WTC11 (cell line): ENCODE measurements around the gene PXK.

Source experiments
- ESRRA ChIP-seq: sonication (generic); formaldehyde crosslinking; IDR thresholded peaks from 2 replicates; pipeline ENCODE4 v1.8.1; 2022; ENCODE audit warnings: mild to moderate bottlenecking, missing genetic modification reagents, borderline replicate concordance
- NR2C2 ChIP-seq: sonication (generic); formaldehyde crosslinking; IDR thresholded peaks from 2 replicates; pipeline ENCODE4 v1.8.0; 2022; ENCODE audit warnings: mild to moderate bottlenecking, missing genetic modification reagents
- TF ChIP-seq, protein P1 (sequence below): sonication (generic); formaldehyde crosslinking; IDR thresholded peaks from 2 replicates; pipeline ENCODE4 v1.8.0; 2022; ENCODE audit warnings: mild to moderate bottlenecking, missing genetic modification reagents
- TF ChIP-seq, protein P2 (sequence below): sonication (generic); formaldehyde crosslinking; IDR thresholded peaks from 2 replicates; pipeline ENCODE4 v1.8.1; 2022; ENCODE audit warnings: low read depth, mild to moderate bottlenecking, moderate library complexity, missing genetic modification reagents, borderline replicate concordance
- TF ChIP-seq, protein P3 (sequence below): fragments of 200-600 bp; IDR thresholded peaks from 2 replicates; pipeline ENCODE4 v1.8.0; 2022; ENCODE audit warnings: antibody characterized with exemption
- TF ChIP-seq, protein P4 (sequence below): sonication (generic); formaldehyde crosslinking; IDR thresholded peaks from 2 replicates; pipeline ENCODE4 v1.8.0; 2022; ENCODE audit warnings: missing genetic modification reagents
- TF ChIP-seq, protein P5 (sequence below): sonication (generic); formaldehyde crosslinking; IDR thresholded peaks from 2 replicates; pipeline ENCODE4 v1.8.0; 2022; ENCODE audit warnings: mild to moderate bottlenecking, missing genetic modification reagents

DNA sequence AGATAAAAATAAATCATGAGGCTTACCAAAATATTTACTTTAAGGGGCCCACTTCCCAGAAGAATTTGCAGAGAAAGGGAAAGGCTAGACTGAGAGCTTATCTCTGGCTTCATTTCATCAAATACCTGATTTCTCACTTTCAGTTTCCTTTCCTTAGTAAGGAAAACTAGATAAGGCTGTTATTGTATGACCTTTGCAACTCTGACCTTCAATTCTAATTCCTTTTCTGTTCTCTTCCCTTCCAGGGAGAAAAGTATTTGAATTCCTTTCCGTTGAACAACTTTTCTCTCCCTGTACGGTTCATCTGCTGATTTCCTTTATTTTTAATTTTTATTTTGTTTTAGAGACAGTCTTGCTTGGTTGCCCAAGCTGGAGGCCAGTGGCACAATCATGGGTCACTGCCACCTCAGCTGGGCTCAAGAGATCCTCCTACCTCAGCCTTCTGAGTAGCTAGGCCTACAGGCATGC lies 7.1 kb upstream of the PXK start:
- TF ChIP-seq, protein P1, sequence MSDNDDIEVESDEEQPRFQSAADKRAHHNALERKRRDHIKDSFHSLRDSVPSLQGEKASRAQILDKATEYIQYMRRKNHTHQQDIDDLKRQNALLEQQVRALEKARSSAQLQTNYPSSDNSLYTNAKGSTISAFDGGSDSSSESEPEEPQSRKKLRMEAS, result no peak
- TF ChIP-seq, protein P2, sequence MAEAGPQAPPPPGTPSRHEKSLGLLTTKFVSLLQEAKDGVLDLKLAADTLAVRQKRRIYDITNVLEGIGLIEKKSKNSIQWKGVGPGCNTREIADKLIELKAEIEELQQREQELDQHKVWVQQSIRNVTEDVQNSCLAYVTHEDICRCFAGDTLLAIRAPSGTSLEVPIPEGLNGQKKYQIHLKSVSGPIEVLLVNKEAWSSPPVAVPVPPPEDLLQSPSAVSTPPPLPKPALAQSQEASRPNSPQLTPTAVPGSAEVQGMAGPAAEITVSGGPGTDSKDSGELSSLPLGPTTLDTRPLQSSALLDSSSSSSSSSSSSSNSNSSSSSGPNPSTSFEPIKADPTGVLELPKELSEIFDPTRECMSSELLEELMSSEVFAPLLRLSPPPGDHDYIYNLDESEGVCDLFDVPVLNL (CRISPR knock-in tag), result no peak
- TF ChIP-seq, protein P3, sequence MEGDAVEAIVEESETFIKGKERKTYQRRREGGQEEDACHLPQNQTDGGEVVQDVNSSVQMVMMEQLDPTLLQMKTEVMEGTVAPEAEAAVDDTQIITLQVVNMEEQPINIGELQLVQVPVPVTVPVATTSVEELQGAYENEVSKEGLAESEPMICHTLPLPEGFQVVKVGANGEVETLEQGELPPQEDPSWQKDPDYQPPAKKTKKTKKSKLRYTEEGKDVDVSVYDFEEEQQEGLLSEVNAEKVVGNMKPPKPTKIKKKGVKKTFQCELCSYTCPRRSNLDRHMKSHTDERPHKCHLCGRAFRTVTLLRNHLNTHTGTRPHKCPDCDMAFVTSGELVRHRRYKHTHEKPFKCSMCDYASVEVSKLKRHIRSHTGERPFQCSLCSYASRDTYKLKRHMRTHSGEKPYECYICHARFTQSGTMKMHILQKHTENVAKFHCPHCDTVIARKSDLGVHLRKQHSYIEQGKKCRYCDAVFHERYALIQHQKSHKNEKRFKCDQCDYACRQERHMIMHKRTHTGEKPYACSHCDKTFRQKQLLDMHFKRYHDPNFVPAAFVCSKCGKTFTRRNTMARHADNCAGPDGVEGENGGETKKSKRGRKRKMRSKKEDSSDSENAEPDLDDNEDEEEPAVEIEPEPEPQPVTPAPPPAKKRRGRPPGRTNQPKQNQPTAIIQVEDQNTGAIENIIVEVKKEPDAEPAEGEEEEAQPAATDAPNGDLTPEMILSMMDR, result no peak
- TF ChIP-seq, protein P4, sequence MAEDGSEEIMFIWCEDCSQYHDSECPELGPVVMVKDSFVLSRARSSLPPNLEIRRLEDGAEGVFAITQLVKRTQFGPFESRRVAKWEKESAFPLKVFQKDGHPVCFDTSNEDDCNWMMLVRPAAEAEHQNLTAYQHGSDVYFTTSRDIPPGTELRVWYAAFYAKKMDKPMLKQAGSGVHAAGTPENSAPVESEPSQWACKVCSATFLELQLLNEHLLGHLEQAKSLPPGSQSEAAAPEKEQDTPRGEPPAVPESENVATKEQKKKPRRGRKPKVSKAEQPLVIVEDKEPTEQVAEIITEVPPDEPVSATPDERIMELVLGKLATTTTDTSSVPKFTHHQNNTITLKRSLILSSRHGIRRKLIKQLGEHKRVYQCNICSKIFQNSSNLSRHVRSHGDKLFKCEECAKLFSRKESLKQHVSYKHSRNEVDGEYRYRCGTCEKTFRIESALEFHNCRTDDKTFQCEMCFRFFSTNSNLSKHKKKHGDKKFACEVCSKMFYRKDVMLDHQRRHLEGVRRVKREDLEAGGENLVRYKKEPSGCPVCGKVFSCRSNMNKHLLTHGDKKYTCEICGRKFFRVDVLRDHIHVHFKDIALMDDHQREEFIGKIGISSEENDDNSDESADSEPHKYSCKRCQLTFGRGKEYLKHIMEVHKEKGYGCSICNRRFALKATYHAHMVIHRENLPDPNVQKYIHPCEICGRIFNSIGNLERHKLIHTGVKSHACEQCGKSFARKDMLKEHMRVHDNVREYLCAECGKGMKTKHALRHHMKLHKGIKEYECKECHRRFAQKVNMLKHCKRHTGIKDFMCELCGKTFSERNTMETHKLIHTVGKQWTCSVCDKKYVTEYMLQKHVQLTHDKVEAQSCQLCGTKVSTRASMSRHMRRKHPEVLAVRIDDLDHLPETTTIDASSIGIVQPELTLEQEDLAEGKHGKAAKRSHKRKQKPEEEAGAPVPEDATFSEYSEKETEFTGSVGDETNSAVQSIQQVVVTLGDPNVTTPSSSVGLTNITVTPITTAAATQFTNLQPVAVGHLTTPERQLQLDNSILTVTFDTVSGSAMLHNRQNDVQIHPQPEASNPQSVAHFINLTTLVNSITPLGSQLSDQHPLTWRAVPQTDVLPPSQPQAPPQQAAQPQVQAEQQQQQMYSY (CRISPR knock-in tag), result no peak
- TF ChIP-seq NR2C2 (no peak), ESRRA (no peak)
- TF ChIP-seq, protein P5, sequence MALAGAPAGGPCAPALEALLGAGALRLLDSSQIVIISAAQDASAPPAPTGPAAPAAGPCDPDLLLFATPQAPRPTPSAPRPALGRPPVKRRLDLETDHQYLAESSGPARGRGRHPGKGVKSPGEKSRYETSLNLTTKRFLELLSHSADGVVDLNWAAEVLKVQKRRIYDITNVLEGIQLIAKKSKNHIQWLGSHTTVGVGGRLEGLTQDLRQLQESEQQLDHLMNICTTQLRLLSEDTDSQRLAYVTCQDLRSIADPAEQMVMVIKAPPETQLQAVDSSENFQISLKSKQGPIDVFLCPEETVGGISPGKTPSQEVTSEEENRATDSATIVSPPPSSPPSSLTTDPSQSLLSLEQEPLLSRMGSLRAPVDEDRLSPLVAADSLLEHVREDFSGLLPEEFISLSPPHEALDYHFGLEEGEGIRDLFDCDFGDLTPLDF (CRISPR knock-in tag), result no peak
